ENCODE measurements around the gene UACA. TPM values are rescaled to one million over a fixed set of nuclear protein-coding genes. Genes with fewer than 3 reads are reported as not detected.
"Not testable (repeated sequence)": the region's sequence is repeated elsewhere in the genome, so short reads cannot be mapped to it uniquely, and the experiment has no call there.

Gene UACA
- total RNA-seq, 1 donor from 2014 or later = 105 TPM

- no peak for DNase-seq
These were observed 11.1 kb downstream of the UACA start for GRCh38 chr15:70752193-70752635.

- DNase-seq = no peak
These were observed 13.0 kb downstream of the UACA start for GRCh38 chr15:70750203-70750869.

GRCh38 chr15:70748281-70748747, 15.0 kb downstream of the UACA start:
- no peak for DNase-seq

GRCh38 chr15:70746598-70746997, 16.8 kb downstream of the UACA start:
- DNase-seq = not testable (repeated sequence)

GRCh38 chr15:70742928-70743327, 20.4 kb downstream of the UACA start:
- no peak for DNase-seq

GRCh38 chr15:70741677-70742293, 21.6 kb downstream of the UACA start:
- DNase-seq = no peak

- DNase-seq = peak; percentile 37
These were observed 22.2 kb downstream of the UACA start for GRCh38 chr15:70741107-70741531.

GRCh38 chr15:70735040-70735439, 28.3 kb downstream of the UACA start:
- not testable (repeated sequence) for DNase-seq

GRCh38 chr15:70729164-70729563, 34.2 kb downstream of the UACA start:
- DNase-seq = no peak

- no peak for DNase-seq
These were observed 36.6 kb downstream of the UACA start for GRCh38 chr15:70726753-70727152.

- no peak for DNase-seq
These were observed 39.4 kb downstream of the UACA start for GRCh38 chr15:70723927-70724326.

- DNase-seq = no peak
These were observed 40.3 kb downstream of the UACA start for GRCh38 chr15:70723122-70723422.

- peak; percentile 36 for DNase-seq
These were observed 40.9 kb downstream of the UACA start for GRCh38 chr15:70722266-70723121.

- no peak for DNase-seq
These were observed 42.9 kb downstream of the UACA start for GRCh38 chr15:70720228-70721016.

GRCh38 chr15:70717237-70717793, 46.0 kb downstream of the UACA start:
- DNase-seq = no peak

GRCh38 chr15:70715840-70716485, 47.4 kb downstream of the UACA start:
- no peak for DNase-seq

GRCh38 chr15:70714565-70714964, 48.8 kb downstream of the UACA start:
- no peak for DNase-seq

GRCh38 chr15:70714015-70714414, 49.3 kb downstream of the UACA start:
- DNase-seq = peak; percentile 4

- DNase-seq = no peak
These were observed 51.1 kb downstream of the UACA start for GRCh38 chr15:70712271-70712670.

- no peak for DNase-seq
These were observed 52.6 kb downstream of the UACA start for GRCh38 chr15:70710714-70711113.

- no peak for DNase-seq
These were observed 54.5 kb downstream of the UACA start for GRCh38 chr15:70708839-70709238.

All from skin of body (tissue), 2 donors.